ENCODE data around the gene GCN1. TPM values are rescaled to one million over a fixed set of nuclear protein-coding genes. Genes with fewer than 3 reads are reported as not detected.

Gene GCN1
- total and polyA plus RNA-seq, 2 donors (not counting 3 experiments of a cell fraction or from before 2014, with no cell fraction given), result 30.1 to 101 TPM

DNA sequence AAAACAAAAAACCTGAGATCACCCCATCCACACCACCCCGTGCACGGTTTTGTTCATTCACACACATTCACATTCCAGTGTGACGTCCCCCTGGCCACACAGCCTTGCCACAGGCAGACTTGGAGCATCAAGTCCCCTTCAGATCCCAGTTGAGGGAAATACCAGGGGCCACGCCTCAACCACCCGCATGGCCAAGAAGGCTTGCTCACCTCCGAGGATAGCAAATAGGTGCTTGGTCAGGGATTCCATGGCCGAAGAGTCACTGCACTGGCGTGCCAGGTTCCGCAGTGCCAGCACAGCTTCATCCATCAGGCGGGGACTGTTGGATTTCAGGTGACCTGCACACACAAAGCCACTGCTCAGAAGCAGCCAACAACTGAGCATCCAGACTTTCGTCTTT lies 19.0 kb downstream of the GCN1 start:
- no peak for FAIRE-seq
- no peaks in the 10 kb centered on the region for H4K20me1 ChIP-seq (replicated peaks; ENCODE audit: control insufficient read depth, extremely low read depth, insufficient read depth, low read length)
- peaks cover 2% of the 10 kb centered on the region for H3K79me2 ChIP-seq (ENCODE audit: control insufficient read depth, insufficient read depth, low read length)
- no peak overlapping the region for H2AFZ ChIP-seq (ENCODE audit: low read depth, low read length)
- CTCF ChIA-PET, result no interaction called here
- no peak for TF ChIP-seq FOS (IDR thresholded peaks at IDR 0.05; ENCODE audit: borderline replicate concordance, insufficient read depth, low read length)
- TF ChIP-seq, protein P1, sequence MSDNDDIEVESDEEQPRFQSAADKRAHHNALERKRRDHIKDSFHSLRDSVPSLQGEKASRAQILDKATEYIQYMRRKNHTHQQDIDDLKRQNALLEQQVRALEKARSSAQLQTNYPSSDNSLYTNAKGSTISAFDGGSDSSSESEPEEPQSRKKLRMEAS (IDR thresholded peaks at IDR 0.05; ENCODE audit: insufficient read depth, insufficient read length), result no peak
- no peak for TF ChIP-seq MYC (IDR thresholded peaks at IDR 0.05; ENCODE audit: low read depth, low read length)
- no peak for TF ChIP-seq EZH2 (IDR thresholded peaks at IDR 0.05; ENCODE audit: borderline replicate concordance, low read depth, low read length, severe bottlenecking)
- dilution Hi-C loops (cut with MboI; ENCODE audit: extremely low pct_ligation_motif_present, low sequenced_read_pairs), result no loop called here
- no peaks in the 10 kb centered on the region for H3K4me1 ChIP-seq (ENCODE audit: control insufficient read depth, extremely low read depth, insufficient read depth, low read length)
- no peak overlapping the region for H3K27ac ChIP-seq (ENCODE audit: insufficient read depth, low read depth, low read length)
- H3K4me2 ChIP-seq (ENCODE audit: insufficient read depth, low read length), result no peak overlapping the region
- no peaks in the 10 kb centered on the region for H3K27me3 ChIP-seq (ENCODE audit: control insufficient read depth in 2 of 2, insufficient read depth in 2 of 2, low read length in 2 of 2)
- no peaks in the 10 kb centered on the region for H3K9me3 ChIP-seq (replicated peaks; ENCODE audit: control insufficient read depth, insufficient read depth, low read length)
- no TSS peak for BruUV-seq (replicated peaks)
- no peak overlapping the region for H3K9ac ChIP-seq (replicated peaks; ENCODE audit: extremely low read depth, insufficient read depth, low read length)
- no peak overlapping the region for H3K4me3 ChIP-seq (replicated peaks in 1 of 3; ENCODE audit: insufficient read depth in 1 of 3, low read depth in 1 of 3, low read length in 3 of 3)
- H3K36me3 ChIP-seq (ENCODE audit: control insufficient read depth in 2 of 2, extremely low read depth in 1 of 2, insufficient read depth in 2 of 2, low read length in 2 of 2), result peaks cover 29 to 37% of the 10 kb centered on the region in 2 experiments
- intact Hi-C loops (cut with micrococcal nuclease), result no loop called here
- no peaks in the 10 kb centered on the region for H3K9me1 ChIP-seq (replicated peaks; ENCODE audit: control insufficient read depth, extremely low read depth, insufficient read depth, low read length)
- POLR2A ChIA-PET, result no interaction called here
- DNase-seq (ENCODE audit: low read depth, low spot score), result no peak

DNA sequence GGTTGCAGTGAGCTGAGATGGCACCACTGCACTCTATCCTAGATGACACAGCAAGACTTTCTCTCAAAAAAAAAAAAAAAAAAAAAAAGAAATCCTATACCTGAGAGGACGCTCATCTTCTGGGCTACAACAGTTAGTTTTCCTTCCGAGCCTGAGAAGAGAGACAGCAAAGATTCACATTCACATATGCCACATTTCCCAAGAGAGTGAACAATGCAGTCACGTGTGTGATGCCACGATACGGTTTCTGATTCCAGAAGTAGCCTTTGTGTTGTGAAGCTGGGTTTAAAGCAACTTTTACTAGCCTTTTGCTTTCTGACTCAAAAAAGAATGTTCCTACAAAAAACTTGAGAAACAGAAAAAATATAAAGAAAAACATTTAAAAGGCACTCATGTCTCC lies 19.5 kb downstream of the GCN1 start:
- TF ChIP-seq, protein P1 (IDR thresholded peaks at IDR 0.05; ENCODE audit: insufficient read depth, insufficient read length), result no peak
- TF ChIP-seq EZH2 (IDR thresholded peaks at IDR 0.05; ENCODE audit: borderline replicate concordance, low read depth, low read length, severe bottlenecking), result no peak
- no peak for TF ChIP-seq POLR2AphosphoS5 (IDR thresholded peaks at IDR 0.05; ENCODE audit: insufficient read depth, low read depth, low read length)
- TF ChIP-seq POLR2A (IDR thresholded peaks at IDR 0.05; ENCODE audit: low read depth, low read length), result no peak
- Histone ChIP-seq H3K9ac (replicated peaks; ENCODE audit: extremely low read depth, insufficient read depth, low read length) (no peak overlapping the region), H2AFZ (ENCODE audit: low read depth, low read length) (no peak overlapping the region), H3K4me1 (ENCODE audit: control insufficient read depth, extremely low read depth, insufficient read depth, low read length) (no peaks in the 10 kb centered on the region), H3K4me2 (ENCODE audit: insufficient read depth, low read length) (no peak overlapping the region), H3K9me1 (replicated peaks; ENCODE audit: control insufficient read depth, extremely low read depth, insufficient read depth, low read length) (no peaks in the 10 kb centered on the region), H3K9me3 (replicated peaks; ENCODE audit: control insufficient read depth, insufficient read depth, low read length) (no peaks in the 10 kb centered on the region), H3K27me3 (ENCODE audit: control insufficient read depth in 2 of 2, insufficient read depth in 2 of 2, low read length in 2 of 2) (no peaks in the 10 kb centered on the region), H3K36me3 (ENCODE audit: control insufficient read depth in 2 of 2, extremely low read depth in 1 of 2, insufficient read depth in 2 of 2, low read length in 2 of 2) (peaks cover 29 to 40% of the 10 kb centered on the region in 2 experiments), H3K79me2 (ENCODE audit: control insufficient read depth, insufficient read depth, low read length) (peaks cover 2% of the 10 kb centered on the region), H3K27ac (ENCODE audit: insufficient read depth, low read depth, low read length) (no peak overlapping the region), H3K4me3 (replicated peaks in 1 of 3; ENCODE audit: insufficient read depth in 1 of 3, low read depth in 1 of 3, low read length in 3 of 3) (no peak overlapping the region), H4K20me1 (replicated peaks; ENCODE audit: control insufficient read depth, extremely low read depth, insufficient read depth, low read length) (no peaks in the 10 kb centered on the region)
- ChIA-PET CTCF (no interaction called here), POLR2A (no interaction called here)
- dilution Hi-C loops (cut with MboI; ENCODE audit: extremely low pct_ligation_motif_present, low sequenced_read_pairs) (no loop called here), intact Hi-C loops (cut with micrococcal nuclease) (no loop called here)
- FAIRE-seq, result no peak
- no peak for DNase-seq (ENCODE audit: low read depth, low spot score)
- no TSS peak for BruUV-seq (replicated peaks)

All from endothelial cell of umbilical vein (primary cell).